Measurements from ENCODE around the gene BZW2. TPM values are rescaled to one million over a fixed set of nuclear protein-coding genes. Genes with fewer than 3 reads are reported as not detected.
"Not testable (repeated sequence)": the region's sequence is repeated elsewhere in the genome, so short reads cannot be mapped to it uniquely, and the experiment has no call there.

The BZW2 gene
- total RNA-seq, 1 donor from 2014 or later: 41.9 TPM

DNA sequence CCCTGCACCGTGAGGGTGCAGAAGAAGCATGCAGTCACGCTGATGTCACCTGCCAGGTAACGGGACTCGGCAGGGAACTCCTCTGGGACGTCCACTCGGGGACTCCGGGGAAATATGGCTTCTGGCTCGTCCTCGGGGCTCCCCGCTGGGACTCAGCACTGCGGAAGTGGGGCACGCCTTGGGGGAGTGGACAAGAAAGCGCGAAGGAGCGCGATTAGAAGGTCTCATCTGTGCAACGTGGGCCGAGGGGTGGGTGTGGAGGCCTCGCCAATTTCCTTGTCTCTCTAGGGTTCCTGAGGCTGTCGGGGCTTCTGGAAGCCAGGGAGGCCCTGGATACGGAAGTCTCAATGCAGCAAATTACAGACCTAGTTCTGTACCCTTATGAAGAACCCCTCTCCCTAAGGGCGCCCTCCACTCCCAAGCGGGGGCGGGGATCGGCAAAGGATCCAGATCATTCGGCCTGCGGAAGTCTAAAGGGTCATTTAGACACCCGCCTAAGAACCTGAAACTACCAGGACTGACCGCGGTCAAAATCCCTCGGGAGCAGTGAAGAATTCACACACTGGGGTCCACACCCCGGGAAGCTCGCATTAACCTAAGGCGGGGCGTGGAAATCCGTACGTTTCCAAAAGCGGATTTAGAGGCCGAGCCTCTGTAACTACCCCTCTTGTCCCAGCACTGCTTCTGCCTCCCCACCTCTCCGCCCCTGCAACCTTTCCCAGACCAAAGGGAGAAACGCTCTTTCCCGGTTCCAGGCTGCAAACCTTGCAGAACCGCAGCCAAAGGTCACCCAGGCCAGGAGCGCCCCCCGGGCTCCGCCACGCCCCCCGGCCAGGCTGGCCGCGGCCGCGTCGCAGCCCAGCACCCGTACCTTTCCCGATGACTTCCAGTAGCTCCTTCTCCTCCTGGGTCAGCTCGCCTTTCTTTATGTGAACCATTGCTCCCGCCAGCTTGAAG, 1.1 kb upstream of the BZW2 start:
- no peak for DNase-seq (ENCODE audit: low spot score)

DNA sequence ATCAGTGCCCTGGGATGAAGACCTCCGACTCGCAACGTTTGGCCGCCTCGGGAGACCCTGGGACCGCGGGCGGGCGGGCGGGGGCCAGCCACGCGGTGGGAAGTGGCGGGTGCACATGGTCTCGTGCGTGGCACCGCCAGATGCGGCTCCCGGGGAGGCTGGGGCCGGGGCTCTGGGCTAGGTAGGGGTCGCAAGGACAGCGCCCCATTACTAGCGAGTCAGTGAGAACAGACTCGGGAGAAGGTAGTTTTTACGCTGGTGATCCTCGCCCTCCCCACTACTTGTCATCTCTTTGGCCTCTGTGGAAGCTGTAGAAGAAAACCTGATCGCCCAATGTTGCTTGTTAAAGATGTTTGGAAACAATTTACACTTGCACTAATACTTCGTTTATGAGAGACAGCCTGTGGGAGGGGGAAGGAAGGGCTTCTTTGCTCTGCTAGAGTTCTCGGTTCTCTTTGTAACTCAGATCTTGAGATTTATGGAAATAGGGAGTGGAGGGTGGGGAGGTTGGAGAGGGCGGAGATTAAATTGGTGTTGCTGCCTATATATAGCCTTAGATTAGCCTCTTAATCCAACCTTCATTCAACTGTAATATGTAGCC, 591 bp downstream of the BZW2 start:
- DNase-seq (ENCODE audit: low spot score): no peak

DNA sequence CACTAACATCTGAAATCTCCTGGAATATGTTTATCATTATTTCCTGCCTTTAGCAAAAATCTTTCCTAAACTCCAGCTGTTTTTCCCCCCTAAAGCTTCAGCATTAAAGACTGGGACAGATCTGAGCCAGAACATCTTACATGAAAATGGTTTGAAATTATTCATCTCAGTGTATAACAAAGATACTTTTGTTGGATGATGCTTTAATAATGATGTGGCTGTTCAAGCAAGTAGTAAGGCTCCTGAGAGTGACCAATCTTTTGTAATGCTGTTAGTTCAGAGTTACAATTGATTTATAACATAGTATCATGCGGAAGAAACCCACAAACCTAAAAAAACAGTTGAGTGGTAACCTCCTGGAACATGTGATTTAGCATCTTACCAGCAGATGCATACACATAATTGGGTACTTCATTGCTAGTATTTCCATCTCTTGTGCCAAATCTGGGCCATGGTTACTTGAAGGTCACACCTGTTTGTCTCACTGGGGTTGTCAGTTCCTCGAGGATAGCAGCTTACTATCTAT, 1.5 kb downstream of the BZW2 start:
- no peak for DNase-seq (ENCODE audit: low spot score)

DNA sequence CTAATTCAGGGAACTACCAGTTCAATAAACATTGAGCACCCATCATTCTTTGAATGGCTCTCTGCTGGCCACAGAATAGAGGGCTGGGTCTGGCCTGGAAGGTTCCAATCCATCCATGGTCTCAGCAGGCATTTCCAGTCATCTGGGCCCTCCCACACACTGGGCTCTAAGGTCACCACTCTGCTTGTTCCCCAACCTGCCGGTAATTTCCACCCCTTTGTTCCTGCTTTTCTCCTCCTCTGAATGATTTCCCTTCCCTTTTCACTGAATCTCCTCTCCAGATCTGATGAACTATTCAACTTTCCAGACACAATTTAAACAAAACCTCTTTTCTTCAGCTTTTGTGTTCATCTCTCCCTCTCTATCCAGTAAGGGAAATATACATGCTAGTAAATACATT, 2.6 kb downstream of the BZW2 start:
- no peak for DNase-seq (ENCODE audit: low spot score)

DNA sequence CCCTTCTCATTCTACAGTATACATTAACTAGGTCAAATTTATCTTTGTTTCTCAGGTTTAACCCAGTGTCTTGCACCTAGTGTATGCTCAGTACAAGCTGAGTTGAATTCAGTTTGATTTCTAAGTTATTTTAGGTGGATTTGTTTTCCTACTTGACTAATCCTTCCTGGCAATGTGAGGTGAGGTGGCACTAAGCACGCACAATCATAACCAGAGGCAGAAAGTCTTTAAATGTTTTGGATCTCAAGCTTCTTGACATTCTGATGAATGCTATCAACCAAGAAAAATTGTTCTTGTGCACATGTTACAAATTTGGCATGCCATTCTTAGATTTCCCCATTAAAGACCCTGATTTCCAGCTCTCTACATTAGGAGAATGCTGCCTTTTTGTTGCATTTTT, 3.2 kb downstream of the BZW2 start:
- DNase-seq (ENCODE audit: low spot score): no peak

DNA sequence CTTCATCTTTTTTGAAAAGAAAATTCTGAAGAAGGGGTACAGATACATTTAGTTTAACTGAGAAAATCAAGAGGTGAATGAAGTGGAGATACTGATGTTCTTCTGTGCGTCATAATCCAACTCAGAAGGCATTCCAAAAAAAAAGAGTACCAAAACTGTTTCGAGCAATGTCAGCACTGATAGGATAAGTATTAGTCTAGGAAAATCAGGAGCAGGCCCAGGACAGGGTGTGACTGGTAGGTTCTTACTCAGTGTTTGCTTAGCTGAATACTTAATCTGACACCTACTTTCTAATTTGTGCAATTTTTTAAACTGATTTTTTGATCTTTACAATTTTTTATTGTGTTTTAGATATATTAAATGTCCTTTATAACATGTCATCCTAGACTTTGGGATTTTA, 4.3 kb downstream of the BZW2 start:
- no peak for DNase-seq (ENCODE audit: low spot score)

DNA sequence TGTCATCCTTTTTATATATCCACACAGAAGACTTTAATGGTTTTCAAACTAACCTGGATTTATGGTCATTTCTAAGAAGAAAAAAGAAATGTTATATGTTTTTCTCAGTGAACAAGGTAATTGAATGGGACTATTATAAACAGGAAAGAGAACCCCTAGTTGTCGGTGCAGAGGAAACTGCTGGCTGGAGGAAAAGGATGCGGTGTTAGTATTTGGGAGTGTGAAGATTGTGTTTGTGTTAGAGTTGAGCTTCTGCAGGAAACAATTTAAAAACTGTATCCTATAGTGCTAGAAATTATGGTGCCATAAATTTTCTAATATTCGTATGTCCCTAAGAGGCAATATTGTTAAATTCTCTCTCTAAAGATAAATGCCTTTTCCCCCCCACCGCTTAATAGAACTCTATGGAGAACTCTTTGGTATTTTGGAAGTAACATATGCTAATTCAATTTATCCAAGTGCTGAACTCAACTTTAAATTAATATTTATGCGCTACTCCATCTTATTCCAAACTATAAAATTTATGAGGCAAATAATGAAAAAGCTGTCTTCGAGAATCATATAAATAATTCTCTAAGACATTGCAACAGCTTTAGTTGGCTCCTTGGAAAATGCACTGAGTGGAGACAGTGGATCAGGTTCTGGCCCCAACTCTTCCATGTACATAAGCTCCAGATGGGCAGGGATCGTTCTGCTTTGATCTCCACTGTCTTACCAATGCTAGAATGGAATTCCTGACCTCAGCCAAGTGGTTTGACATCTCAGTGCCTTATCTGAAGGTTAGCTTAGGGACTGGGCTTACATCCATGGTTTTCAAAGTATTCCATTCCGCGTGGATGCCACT, 5.6 kb downstream of the BZW2 start:
- DNase-seq (ENCODE audit: low spot score): no peak

DNA sequence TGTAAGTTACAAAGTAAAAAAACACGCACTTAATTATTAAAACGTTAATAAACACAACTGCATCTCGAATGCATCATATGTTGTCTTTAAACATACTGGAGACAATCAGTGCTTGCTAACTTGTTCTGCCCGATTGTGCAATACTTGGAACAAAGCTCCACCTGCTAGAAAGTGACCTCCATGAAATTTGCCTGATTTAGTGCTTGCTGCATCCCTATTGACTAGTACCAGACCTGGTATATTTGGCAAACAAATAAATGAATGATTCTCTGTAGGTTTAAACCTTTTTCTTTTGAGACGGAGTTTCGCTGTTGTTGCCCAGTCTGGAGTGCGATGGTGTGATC, 6.2 kb downstream of the BZW2 start:
- DNase-seq (ENCODE audit: low spot score): no peak

DNA sequence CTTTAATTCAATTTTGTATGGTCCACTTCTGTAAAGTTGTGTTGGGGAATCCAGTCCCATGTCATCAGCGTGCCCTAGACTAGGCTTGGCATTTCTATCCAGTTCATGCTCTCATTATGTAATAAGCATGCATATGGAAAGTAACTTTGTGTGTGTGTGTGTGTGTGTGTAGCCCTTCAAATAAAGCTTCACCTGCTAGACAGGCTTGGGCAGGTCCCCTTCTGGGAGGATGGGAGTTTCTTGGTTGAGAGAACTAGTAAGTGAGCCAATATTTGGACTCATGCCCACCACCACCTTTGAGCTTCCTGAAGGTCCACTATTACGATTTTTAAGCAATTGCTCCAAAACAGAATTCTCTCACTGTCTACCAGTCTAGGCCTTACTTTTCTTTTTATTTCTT, 6.9 kb downstream of the BZW2 start:
- DNase-seq (ENCODE audit: low spot score): no peak

DNA sequence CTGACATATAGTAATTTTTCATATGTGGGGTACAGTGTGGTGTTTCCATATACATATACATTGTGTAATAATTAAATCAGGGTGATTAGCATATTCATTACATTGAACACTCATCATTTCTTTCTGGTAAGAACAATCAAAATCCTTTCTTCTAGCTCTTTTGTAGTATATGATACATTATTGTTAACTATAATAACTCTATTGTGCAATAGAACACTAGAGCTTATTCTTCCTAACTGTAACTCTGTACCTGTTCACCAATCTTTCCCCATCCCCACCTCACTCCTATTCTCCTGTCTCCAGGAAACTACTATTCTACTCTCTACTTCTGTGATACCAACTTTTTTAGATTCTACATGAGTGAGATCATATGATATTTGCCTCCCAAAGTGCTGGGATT, 9.4 kb downstream of the BZW2 start:
- DNase-seq (ENCODE audit: low spot score): no peak

DNA sequence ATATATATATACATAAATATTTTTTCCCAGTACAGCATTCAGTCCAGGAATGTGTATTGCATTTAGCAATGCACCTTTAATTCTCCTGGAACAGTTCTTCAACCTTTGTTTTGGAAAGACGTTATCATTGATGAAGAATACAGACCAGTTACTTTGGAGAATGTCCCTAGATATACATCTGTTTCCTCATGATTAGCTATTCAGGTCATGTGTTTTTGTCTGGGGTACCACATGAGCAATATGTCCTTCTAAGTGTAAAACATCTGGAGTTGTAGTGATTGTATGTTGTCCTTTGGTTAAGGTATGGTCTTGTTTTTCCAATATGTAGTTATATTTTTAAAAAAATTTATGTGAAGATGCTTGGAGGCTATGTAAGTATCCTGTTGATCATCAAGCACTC, 10.2 kb downstream of the BZW2 start:
- DNase-seq (ENCODE audit: low spot score): no peak

DNA sequence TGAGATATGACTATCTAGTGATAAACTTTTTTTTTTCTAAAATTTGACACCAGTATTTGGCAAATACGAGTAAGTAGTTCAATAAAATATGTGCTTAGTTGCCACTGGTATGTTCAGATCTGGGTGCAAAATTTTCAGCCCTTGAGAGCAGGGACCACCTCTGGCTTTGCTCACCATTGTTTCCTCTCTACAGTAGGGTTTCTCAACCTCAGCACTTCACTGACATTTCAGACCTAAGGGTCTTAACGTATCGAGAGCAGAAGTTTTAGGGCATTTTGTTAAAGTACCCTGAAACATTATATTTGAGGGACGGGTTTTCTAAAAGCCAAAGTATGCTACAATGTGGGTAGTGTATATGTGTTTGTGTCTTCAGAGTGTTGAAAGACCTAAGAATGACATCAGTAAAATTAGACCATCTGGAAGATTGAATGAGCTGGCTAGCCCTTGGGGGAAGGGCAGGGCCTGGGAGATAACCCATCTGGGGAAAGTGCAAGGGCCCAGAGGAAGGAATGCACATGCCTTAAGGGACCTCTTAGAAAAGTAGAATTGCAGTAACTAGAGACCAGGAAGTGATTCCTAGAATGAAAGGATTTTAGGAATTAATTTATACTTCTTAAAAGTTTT, 11.8 kb downstream of the BZW2 start:
- DNase-seq (ENCODE audit: low spot score): no peak

DNA sequence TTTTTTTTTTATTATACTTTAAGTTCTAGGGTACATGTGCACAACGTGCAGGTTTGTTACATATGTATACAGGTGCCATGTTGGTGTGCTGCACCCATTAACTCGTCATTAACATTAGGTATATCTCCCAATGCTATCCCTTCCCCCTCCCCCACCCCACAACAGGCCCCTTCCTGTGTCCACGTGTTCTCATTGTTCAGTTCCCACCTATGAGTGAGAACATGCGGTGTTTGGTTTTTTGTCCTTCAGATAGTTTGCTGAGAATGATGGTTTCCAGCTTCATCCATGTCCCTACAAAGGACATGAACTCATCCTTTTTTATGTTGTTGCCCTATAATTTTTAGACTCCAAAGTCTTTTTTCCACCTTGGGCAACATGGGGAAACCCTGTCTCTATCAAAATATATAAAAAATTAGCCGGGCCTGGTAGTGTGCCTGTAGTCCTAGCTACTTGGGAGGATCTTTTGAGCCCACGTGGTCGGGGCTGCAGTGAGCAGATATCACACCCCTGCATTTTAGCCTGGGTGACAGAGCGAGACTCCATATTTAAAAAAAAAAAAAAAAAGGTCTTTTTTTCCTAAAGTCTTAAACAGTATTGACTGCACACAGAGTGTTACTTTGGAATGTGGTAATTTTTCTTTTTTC, 14.0 kb downstream of the BZW2 start:
- not testable (repeated sequence) for DNase-seq (ENCODE audit: low spot score)

DNA sequence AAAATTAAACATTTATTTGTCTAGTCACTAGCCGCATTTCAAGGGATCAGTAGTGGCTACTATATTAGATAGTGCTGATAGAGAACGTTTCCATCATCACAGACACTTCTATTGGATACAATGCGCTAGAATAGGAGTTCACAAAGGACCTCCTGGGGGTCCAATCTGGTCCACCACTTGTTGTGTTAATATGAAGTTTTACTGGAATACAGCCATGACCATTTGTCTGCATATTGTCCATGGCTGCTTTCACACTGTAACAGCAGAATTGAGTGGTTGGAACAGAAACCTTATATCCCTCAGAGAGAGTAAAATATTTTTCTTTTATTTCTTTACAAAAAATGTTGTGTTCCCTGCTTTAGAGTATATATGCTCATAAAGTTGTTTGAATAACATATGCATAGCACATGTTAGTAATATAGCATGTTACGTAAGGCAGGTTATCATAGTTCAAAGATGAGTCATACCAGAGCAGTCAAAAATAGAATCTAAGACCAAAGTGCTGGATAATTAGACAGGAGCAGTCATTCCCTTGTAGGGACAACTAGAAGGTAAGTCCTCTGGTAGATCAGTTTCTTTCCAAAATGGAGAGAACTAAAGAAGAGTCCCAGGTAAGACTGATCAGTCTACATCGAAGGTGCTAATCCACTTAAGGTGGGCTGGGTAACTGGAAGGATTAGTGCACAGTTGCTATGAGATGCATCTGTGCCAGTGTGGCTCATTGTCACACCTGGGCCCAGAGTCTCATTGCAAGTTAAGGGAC, 14.9 kb downstream of the BZW2 start:
- no peak for DNase-seq (ENCODE audit: low spot score)

DNA sequence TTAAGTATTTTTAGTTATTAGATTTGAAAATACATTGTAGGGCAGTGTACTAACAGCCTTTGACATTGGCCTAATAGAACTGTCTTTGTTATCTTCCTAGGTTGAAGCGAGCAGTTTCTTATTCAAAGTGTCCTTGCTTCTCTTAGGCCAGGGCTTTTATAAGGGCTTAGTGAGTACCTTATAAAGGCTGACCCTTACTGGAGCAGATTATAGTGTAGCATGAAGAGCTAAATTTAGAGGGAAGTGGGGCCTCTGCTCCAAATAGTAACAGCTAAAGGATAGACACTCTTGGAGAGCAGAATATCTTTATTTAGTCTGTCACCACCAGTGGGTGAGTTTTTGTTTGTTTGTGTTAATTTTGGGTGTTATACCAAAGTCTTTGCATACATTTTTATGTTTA, 15.9 kb downstream of the BZW2 start:
- no peak for DNase-seq (ENCODE audit: low spot score)

DNA sequence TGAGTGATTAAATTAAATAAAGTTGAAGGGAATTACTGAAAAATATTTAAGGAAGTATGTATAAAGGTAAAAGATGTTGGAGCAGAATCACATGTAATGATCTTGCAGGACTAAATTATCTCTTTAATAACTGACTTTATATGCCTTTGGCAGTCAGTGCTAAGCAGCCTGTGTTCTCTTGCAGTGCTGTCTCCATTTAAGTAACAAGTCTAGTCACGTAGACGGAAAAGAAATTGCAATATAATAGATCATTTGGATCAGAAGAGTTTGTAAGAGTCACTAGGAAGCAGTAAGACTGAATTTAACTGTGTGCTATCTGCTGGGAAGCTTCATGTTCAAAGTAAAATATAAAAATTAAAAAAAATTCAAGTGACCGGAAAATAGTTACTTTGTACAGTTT, 21.4 kb downstream of the BZW2 start:
- DNase-seq (ENCODE audit: low spot score): no peak

DNA sequence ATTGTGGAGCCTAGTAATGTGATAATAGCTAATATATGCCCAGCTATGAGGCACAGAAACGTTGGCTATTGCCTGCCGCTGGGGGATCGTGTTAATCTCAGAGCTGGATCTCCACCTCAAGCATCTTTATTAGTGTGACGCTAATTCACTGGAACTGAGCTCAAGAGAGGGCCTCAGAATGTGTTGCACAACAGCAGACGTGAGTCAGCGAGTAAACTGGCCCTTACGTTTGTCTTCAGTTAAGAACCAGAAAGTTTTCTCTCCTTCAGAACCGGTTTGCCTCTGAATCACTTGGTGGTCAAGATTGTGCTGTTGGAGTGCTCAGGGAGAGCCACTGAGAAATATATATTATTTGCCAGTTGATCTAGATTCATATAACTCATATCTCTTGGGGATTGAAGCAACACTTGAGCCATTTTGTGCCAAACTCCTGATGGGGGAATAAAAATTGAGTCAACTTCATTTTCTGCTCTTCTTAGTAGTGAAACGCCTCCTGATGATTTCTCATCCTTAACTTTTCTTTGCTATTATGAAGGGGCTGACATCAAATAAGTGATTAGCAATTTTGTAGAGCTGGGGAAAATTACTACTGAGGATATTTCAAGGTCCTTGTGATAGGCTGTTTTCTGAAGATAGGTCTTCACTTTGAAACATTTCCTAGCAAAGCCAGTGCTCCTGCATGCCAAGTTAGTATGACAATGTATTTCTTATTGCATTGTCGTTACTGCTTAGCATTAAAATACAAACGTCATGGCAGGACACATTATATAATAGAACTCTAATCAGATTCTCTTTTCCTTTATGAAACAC, 22.3 kb downstream of the BZW2 start:
- no peak for DNase-seq (ENCODE audit: low spot score)

DNA sequence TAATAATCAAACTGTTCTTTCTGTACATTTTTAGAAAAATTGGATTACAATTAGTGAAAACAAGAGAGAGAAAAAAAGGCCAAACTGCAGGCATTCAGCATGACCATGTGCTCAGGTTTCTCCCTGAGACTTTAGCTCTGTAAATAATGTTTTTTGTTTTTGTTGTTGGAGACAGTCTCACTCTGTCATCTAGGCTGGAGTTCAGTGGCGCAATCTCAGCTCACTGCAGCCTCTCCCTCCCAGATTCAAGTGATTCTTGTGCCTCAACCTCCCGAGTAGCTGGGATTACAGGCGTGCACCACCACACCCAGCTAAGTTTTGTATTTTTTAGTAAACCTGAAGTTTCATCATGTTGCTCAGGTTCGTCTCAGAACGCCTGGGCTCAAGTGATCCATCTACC, 23.0 kb downstream of the BZW2 start:
- DNase-seq (ENCODE audit: low spot score): no peak

DNA sequence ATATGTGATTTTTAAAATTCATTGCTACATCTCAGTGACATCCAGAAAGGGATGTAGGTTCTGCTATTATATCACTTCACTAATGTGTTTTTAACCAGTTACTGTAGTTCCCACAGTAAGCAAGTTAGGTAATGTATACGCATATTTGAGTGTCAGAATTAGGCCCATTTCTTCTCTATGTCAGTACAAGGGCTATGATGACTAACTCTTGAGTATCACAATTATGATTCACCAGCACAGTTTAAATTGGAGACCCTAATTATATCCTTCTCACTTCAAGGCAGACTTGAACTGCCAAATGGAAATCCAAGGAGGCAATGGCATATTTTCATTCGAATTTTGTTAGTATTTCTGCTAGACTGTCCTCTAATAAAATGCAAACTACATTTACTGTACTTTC, 23.6 kb downstream of the BZW2 start:
- no peak for DNase-seq (ENCODE audit: low spot score)

Measured in mesenteric fat pad (tissue), 1 donor.